Activated CD4-positive, CD25-positive, alpha-beta regulatory T cell (primary cell): Measurements from ENCODE around the gene ZNF83.
A peak's percentile ranks its signal among the peaks of the same experiment; 100 is the strongest.
"Not testable (repeated sequence)": the region's sequence is repeated elsewhere in the genome, so short reads cannot be mapped to it uniquely, and the experiment has no call there.

Source experiments
- DNase-seq, 4 experiments: peaks; one replicate each; lab custom pipeline; 2025; lab: John Stamatoyannopoulos, UW

ZNF83 gene

DNA sequence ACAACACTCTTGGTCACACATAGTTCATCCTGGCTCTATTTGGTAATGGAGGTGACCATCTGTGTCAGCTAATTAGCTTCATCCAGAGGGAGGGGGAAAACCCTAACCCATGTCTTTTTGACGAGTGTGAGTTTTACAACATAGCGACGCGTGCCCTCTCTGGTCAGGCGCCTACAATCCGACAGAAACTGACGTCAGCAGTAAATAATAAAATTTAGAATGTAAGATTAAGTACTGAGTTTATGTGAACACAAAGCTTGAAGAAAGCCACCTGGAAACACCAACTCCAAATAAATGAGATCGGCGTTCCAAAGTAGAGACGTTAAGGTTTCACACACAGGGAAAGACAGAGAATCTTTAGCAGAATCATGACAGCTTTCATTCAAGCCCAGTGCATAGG is 1.8 kb upstream of the ZNF83 start:
- DNase-seq = no peak

DNA sequence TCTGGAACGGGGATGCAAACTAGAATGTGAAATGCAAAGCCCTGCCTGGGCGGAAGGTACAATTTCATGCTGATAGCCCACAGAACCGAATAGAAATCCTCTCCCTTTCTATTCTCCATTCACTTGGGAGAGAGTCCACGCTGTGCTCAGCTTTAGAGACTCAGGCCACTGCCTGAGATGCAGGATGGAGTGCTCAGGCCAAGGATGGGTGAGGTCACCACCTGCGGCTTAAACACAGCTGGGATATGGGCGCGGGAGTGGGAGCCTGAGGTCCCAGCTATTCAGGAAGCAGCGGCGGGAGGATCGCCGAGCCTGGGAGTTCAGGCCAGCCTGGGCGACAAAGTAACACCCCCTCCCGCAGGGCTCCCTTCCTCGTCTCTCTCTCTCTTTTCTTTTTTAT is 446 bp upstream of the ZNF83 start:
- DNase-seq = no peak

DNA sequence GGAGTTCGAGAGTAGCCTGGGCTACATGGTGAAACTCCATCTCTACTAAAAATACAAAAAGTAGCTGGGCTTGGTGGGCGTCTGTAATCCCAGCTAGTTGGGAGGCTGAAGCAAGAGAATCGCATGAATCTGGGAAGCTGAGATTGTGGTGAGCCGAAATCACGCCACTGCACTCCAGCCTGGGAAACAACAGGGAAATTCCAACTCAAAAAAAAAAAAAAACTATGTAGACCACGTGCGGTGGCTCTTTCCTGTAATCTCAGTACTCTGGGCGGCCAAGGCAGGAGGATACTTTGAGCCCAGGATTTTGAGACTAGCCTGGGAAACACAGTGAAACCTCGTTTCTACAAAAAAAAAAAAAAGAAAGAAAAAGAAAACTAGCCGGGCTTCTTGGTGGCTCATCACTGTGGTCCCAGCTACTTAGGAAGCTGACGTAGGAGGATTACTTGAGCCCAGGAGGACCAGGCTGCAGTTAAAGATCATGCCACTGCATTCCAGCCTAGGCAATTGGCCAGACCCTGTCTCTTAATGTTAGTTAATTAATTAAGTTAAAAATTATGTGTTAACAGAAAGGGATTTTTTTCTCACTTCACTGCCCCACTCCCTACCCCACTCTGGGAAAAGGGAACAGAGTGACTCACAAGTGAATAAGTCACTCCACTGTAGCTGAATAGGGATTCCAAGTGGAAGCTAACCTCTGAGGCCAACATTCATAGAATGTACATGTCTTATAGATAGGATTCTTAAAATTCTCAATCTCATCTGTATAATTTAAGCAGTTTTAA is 2.2 kb downstream of the ZNF83 start:
- DNase-seq = no peak

DNA sequence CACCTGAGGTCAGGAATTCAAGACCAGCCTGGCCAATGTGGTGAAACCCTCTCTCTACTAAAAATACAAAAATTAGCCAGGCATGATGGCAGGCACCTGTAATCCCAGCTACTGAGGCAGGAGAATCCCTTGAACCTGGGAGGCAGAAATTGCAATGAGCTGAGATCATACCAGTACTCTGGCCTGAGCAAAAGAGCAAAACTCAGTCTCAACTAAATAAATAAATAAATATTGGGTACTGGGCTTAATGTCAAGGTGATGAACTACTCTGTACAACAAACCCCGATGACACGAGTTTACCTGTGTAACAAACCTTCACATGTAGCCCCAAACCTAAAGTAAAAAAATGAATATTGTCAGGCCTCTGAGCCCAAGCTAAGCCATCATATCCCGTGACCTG is 10.7 kb downstream of the ZNF83 start:
- not testable (repeated sequence) for DNase-seq

DNA sequence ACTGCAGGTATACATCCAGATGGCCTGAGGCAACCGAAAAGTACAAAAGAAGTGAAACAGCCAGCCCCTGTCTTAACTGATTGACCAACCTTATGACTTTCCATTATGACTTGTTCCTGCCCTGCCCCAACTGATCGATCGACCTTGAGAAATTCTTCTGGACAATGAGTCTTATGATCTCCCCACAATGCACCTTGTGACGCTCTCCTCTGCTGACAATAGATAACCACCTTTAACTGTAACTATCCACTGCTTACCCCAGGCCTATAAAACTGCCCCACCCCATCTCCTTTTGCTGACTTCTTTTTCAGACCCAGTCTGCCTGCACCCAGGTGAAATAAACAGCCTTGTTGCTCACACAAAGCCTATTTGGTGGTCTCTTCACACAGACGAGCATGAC is 11.2 kb downstream of the ZNF83 start:
- no peak for DNase-seq

DNA sequence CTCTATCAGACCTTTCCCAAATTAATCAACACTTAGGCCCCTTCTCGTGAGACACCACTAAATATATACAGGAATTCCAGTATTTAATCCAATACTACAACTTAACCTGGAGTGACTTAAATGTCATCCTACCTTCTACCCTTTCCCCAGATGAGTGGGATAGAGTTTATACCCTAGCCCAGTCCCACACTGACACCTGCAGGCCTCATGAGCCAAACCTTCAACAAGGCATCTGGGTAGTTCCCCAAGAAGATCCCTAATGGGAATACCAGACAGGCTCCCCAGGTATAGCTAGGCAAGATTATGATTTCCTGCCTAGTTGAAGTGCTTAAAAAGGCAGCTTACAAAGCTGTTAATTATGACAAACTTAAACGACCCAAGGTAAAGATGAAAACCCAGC is 15.9 kb downstream of the ZNF83 start:
- no peak for DNase-seq

DNA sequence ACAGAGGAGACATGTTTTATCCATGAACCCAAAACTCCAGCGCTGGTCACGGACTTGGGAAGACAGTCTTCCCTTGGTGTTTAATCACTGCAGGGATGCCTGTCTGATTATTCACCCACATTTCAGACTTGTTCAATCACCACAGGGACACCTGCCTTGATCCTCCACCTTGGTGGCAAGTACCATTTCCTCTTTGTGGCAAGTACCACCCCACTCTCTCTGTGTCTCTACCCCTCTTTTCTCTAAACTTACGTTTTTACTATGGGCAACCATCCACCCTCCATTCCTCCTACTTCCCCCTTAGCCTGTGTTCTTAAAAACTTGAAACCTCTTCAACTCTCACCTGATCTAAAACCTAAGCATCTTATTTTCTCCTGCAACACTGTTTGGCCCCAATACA is 16.8 kb downstream of the ZNF83 start:
- no peak for DNase-seq

DNA sequence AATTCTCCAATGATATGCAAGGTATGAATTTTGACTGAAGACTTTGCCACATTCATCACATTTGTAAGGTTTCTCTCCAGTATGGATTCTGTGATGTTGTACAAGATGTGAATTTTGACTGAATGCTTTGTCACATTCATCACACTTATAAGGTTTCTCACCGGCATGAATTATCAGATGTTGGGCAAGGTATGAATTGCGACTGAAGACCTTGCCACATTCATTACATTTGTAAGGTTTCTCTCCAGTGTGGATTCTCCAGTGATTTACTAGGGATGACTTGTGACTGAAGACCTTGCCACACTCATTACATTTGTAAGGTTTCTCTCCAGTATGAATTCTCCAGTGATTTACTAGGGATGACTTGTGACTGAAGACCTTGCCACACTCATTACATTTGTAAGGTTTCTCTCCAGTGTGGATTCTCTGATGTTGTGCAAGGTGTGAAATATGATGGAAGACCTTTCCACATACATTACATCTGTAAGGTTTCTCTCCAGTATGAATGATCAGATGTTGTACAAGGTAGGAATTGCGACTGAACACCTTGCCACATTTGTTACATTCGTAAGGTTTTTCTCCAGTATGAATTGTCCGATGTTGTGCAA is 24.8 kb downstream of the ZNF83 start:
- DNase-seq = no peak

DNA sequence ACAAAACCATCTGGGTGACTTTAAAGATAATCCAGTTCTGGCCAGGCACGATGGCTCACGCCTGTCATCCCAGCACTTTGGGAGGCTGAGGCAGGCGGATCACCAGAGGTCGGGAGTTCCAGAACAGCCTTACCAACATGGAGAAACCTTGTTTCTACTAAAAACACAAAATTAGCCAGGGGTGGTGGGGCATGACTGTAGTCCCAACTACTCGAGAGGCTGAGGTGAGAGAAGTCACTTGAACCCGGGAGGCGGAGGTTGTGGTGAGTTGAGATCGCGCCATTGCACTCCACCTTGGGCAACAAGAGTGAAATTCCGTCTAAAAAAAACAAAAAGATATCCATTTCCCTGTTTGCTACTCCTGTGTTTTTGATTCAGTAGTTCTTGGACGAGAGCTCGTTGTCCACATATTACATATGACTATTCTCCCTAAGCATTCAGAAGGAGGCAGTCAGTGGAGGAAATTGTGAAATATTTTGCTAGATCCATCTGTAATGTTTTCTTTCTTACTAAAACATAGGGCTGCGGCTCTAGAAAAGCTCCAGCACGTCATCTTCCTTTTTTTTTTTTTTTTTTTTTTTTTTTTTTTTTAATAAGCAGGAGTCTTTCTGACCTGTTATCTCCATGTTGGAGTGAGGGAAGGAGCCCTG is 34.5 kb downstream of the ZNF83 start:
- DNase-seq = no peak

DNA sequence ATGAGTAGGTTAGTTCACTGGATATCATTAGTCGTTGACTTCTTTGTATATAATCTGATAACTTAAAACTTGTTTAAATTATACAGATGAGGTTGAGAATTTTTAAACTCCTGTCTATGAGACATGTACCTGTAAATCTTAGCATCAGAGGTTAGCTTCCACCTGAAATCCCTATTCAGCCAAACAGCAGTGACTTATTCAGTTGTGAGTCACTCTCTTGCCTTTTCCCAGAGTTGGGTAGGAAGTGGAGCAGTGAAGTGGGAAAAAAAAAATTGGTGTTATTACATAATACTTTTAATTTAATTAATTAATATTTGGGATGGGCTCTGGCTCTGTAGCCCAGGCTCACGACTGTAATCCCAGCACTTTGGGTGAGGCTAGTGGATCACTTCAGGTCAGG is 35.2 kb downstream of the ZNF83 start:
- DNase-seq = no peak

DNA sequence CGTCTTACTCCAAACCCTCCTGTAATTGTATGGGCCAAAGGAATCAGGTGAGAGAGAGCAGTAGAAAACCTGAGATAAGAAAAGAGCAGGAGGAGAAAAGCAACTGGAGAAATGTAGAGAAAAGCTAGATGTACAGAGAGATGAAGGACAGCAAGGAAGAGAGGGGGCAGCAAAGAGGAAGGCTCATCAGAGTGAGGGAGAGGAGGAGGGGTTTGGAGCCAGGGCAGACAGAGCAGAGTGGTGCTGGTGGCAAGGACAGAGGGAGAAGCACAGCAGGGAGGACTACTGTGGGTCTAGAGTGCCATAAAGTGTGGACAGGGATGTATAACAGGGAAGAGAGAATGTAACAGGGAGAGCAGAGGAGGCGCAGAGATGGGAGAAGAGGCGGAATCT is 36.2 kb downstream of the ZNF83 start:
- DNase-seq = not testable (repeated sequence)

DNA sequence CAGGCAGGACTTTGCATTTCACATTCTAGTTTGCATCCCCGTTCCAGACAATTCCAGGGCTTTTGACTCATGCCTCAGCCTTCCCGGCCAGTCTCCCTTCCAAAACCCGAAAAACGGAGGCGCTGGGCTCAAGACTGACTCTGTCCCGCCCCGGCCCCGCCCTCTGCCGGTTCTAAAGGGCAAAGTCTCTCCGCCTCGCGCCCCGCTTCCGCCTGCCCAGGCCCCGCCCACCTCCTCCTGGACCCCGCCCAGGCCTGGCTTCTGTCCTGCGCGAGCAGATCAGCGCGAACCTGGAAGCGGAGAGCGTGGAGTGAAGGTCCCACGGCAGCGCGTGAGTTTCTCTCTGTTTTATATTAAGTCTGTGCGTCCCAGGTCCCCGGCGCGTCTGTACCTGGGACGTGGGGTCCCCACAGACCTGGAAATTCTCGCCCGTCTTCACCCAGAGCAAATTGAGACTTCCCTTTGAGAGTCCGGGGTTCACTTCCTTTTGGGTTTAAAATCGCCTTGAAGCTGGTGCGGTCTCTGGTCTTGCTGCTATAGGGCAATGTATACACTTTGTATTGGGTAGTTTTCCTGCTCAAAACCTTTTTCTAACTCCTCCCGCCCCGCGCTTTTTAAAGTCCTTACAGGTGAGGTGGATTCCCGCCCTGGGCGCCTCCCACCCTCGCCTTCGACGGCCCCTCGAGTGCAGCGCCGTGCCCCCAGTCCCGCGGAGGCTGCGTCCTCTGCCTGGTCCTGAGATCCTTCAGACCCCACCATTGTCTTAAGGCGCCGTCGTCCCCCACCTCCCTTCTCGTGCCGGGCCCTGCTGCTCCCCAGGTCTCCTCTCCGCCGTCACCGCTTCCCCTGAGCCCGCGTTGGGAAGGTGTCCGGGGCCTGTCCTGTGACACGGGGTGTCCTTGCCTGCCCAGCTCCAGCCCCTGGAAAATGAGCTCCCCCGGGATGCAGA is 36.9 kb downstream of the ZNF83 start:
- DNase-seq = peak; percentile 86 to 92 (median 88)

DNA sequence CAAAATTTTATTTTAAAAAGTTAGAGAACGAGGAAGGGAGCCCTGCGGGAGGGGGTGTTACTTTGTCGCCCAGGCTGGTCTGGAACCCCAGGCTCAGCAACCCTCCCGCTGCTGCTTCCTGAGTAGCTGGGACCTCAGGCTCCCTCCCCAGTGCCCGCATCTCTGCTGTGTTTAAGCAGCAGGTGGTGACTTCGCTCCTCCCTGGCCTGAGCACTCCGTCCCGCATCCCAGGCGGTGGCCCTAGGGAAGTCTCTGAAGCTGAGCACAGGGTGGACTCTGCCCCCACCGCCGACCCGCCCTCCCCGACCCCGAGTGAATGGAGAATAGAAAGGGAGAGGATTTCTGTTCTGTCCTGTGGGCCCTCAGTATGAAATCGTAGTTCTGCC is 37.5 kb downstream of the ZNF83 start:
- DNase-seq = no peak

DNA sequence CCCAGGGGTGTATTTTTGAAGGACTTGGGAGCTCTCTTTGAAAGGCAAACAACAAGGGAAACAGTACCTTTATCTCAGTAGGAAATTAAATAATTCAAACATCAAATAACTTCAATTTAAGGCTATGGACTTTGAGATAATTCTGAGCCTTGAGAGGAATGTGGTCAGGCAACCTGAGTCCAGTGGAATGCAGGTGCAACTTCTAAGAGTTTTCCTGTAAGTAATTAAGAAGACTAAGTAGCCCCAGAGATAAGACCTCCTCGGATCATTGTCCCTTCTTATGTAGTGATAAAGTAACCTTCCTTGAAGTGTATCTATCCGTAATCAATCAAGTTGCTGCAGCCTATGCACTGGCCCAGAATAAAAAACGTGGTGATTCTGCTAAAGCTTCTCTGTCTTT is 38.9 kb downstream of the ZNF83 start:
- DNase-seq = no peak

DNA sequence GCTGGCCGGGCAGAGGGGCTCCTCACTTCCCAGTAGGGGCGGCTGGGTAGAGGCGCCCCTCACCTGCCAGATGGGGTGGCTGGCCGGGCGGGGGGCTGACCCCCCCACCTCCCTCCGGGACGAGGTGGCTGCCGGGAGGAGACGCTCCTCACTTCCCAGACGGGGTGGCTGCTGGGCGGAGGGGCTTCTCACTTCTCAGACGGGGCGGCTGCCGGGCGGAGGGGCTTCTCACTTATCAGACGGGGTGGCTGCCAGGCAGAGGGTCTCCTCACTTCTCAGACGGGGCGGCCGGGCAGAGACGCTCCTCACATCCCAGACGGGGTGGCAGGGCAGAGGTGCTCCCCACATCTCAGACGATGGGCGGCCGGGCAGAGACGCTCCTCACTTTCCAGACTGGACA is 44.7 kb downstream of the ZNF83 start:
- not testable (repeated sequence) for DNase-seq

DNA sequence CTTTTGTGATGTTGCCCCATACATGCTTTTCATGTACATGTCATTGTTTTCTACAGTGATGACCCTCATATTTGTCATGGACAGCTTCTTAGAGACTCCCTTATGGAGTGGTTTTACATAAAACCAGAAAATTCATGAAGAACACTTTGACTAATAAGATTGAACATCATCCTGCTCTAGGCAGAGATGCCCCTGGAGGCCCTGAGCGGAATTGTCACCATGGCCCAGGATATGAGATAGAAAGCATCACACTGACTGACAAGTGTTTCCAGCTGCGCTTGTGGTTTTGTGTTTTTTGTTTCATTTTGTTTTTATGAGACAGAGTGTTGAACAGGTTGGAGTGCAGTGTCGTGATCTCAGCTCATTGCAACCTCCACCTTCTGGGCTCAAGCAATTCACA is 45.9 kb downstream of the ZNF83 start:
- no peak for DNase-seq

DNA sequence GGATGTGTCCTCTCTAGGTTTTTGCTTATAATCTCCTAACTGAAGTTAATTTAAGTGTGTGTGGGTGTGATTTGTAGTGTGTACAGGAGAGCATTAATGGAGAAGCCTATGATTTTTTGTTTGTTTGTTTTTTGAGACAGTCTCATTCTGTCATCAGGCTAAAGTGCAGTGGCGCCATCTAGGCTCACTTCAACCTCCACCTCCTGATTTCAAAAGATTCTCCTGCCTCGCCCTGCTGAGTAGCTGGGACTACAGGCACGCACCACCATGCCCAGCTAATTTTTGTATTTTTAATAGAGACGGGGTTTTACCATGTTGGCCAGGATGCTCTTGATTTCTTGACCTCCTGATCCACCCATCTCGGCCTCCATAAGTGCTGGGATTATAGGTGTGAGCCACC is 47.4 kb downstream of the ZNF83 start:
- DNase-seq = no peak

DNA sequence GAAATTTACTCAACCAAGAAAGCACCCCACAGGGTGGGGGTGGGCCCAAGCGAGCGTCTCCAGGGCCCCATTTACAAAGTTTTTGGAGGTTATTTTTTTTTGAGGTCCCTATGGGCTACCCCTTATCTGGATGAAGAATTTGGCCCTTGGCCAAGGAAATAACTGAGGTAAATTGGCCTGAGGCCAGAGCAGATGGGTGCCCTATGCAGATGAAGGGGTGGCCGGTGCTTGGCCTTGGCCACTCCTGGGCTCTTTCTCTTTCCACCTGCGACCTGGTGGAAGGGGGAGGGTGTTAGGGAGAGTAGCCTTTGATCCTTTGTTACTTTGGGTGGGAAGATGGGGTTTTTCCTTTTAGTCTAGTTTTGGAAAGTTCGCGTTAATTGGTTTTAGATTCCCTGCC is 52.6 kb downstream of the ZNF83 start:
- no peak for DNase-seq

DNA sequence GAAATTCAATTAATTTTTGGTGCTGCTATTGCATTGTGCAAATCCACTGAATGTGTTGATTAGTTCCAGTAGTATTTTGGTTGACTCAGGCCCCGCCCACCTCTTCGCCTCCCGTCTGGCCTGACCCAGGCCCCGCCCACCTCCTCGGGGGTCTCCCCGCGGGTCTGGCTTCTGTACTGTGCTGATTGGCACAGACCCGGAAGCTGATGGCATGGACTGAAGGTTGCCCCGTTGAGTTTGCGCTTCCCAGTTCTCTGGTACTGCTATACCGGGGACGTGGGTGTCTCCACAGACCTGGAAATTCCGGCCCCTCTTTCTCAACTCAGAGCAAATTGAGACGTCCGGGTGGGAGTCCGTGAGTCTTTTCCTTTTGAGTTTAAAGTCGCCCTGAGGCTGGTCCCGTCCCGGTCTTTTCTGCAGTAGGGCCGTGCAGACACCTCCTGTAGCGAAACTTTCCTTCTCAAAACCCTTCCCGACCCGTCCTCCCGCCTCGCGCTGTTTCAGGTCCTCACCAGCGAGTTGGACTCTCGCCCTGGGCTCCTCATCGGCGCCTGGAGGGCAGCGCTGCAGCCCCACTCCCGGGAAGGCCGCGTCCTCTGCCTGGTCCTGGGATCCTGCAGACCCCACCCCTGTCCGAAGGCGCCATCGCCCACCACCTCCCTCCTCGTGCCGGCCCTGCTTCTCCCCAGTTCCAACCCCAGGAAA is 53.3 kb downstream of the ZNF83 start:
- no peak for DNase-seq

DNA sequence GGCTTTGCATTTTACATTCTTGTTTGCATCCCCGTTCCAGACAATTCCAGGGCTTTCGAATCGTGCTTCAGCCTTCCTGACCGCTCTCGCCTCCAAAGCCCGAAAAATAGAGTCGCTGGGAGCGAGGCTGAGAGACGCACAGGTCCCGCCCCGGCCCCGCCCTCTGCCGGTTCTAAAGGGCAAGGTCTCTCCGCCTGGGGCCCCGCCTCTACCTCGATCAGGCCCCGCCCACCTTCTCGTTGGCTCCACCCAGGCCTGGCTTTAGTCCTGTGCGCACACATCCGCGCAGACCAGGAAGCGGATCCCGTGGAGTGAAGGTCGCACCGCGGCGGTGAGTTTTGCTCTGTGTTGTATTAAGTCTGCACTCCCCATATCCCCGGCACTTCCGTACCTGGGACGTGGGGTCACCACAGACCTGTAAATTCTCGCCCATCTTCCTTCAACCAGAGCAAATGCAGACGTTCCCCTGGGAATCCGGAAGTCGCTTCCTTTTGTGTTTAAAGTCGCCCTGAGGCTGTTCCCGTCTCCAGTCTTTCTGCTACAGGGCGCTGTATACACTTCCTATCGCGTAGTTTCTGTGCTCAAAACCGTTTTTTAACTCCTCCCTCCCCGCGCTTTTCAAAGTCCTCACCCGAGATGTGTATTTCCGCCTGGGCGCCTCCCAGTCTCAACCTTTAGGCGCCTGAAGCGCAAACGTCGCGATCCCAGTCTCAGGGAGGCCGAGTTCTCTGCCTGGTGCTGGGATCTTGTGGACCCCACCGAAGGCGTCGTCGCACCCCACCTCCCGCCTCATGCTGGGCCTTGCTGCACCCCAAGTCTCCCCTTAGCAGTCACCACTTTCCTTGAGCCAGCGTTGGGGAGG is 67.9 kb downstream of the ZNF83 start, which contains the start of gene ZNF701:
TSS of gene ZNF701 (plus strand) at position 288 of the 862 bp plus-strand sequence. CDS start 3,861 bp downstream, outside the sequence.
- DNase-seq = peak; percentile 81 to 88 (median 86)

DNA sequence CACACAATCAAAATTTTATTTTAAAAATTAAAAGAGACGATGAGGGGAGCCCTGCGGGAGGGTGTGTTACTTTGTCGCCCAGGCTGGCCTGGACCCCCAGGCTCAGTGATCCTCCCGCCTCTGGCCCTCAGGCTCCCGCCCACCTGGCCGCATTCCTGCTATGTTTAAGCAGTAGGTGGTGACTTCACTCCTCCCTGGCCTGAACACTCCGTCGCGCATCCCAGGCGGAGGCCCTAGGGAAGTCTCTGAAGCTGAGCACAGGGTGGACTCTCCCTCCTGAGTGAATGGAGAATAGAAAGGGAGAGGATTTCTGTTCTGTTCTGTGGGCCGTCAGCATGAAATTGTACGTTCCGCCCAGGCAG is 68.5 kb downstream of the ZNF83 start:
- not testable (repeated sequence) for DNase-seq
